HEK293T (cell line): ENCODE data around the gene ZNF888.

Experiments
- ARNT ChIP-seq: fragments of 450-650 bp; IDR thresholded peaks from 2 replicates; pipeline ENCODE4 v1.6.1; 2017; ENCODE audit warnings: mild to moderate bottlenecking
- BHLHE40 ChIP-seq: fragments of 450-650 bp; IDR thresholded peaks from 2 replicates; pipeline ENCODE4 v1.6.1; 2016; ENCODE audit warnings: mild to moderate bottlenecking, moderate library complexity, borderline replicate concordance
- CTBP1 ChIP-seq: fragments of 450-650 bp; IDR thresholded peaks from 2 replicates; pipeline ENCODE4 v1.6.1; 2016; ENCODE audit warnings: borderline replicate concordance
- ELF4 ChIP-seq: fragments of 450-650 bp; IDR thresholded peaks from 2 replicates; pipeline ENCODE4 v1.6.1; 2017; ENCODE audit warnings: antibody characterized with exemption
- FOXK2 ChIP-seq: fragments of 450-650 bp; IDR thresholded peaks from 2 replicates; pipeline ENCODE4 v1.6.1; 2016; ENCODE audit warnings: mild to moderate bottlenecking
- FOXM1 ChIP-seq: fragments of 450-650 bp; IDR thresholded peaks from 2 replicates; pipeline ENCODE4 v1.6.1; 2017; ENCODE audit warnings: mild to moderate bottlenecking, borderline replicate concordance
- HDGF ChIP-seq: fragments of 450-650 bp; IDR thresholded peaks from 2 replicates; pipeline ENCODE4 v1.6.1; 2017; ENCODE audit warnings: antibody characterized with exemption, borderline replicate concordance
- L3MBTL2 ChIP-seq: fragments of 450-650 bp; conservative IDR thresholded peaks from 2 replicates; pipeline ENCODE4 v1.6.1; 2016; ENCODE audit warnings: mild to moderate bottlenecking
- LEF1 ChIP-seq: fragments of 450-650 bp; IDR thresholded peaks from 2 replicates; pipeline ENCODE4 v1.6.1; 2017; ENCODE audit warnings: mild to moderate bottlenecking, borderline replicate concordance
- NFRKB ChIP-seq: fragments of 450-650 bp; IDR thresholded peaks from 2 replicates; pipeline ENCODE4 v1.6.1; 2016; ENCODE audit warnings: mild to moderate bottlenecking, moderate library complexity
- SP1 ChIP-seq: fragments of 450-650 bp; IDR thresholded peaks from 2 replicates; pipeline ENCODE4 v1.6.1; 2017
- SUZ12 ChIP-seq: fragments of 450-650 bp; IDR thresholded peaks from 2 replicates; pipeline ENCODE4 v1.6.1; 2016; ENCODE audit warnings: mild to moderate bottlenecking
- ZNF384 ChIP-seq: fragments of 450-650 bp; IDR thresholded peaks from 2 replicates; pipeline ENCODE4 v1.6.1; 2016

GRCh38 chr19:52943134-52943883 is 20.1 kb upstream of the ZNF888 start:
- TF ChIP-seq ARNT (no peak), SP1 (no peak), SUZ12 (no peak), FOXM1 (no peak), BHLHE40 (no peak), NFRKB (no peak), CTBP1 (no peak), FOXK2 (no peak), ZNF384 (no peak), HDGF (no peak), LEF1 (no peak), ELF4 (no peak), L3MBTL2 (no peak)
